Left lung (tissue), 10 donors: Measurements from ENCODE around the gene KIAA2012. TPM values are rescaled to one million over a fixed set of nuclear protein-coding genes. Genes with fewer than 3 reads are reported as not detected.

Source experiments
- ATAC-seq: fragments of 200-7000 bp; cut with Tn5 transposase; one replicate; pipeline ENCODE4 v1.9.1; 2020; ENCODE audit warnings: moderate library complexity
- DNase-seq, 4 donors: peaks; one replicate each; pipeline ENCODE4 v3.0.0-alpha.2; 2013 to 2020
- H3K27ac ChIP-seq, 2 donors: fragments of 200-600 bp; sonication (generic) in 1 of 2; one replicate each; pipeline versions ENCODE4 v1.5.0 to v1.8.0; 2020 to 2021
- H3K27me3 ChIP-seq, 2 donors: fragments of 200-600 bp; sonication (generic) in 1 of 2; one replicate each; pipeline versions ENCODE4 v1.5.0 to v1.8.0; 2020 to 2021
- H3K36me3 ChIP-seq, 2 donors: fragments of 200-600 bp; sonication (generic) in 1 of 2; one replicate each; pipeline versions ENCODE4 v1.5.0 to v1.8.0; 2020 to 2021
- H3K4me1 ChIP-seq, 2 donors: fragments of 200-600 bp; one replicate each; pipeline ENCODE4 v1.8.0; 2021
- H3K4me3 ChIP-seq, 2 donors: fragments of 200-600 bp; sonication (generic) in 1 of 2; one replicate each; pipeline versions ENCODE4 v1.5.0 to v1.8.0; 2020 to 2021; ENCODE audit warnings: mild to moderate bottlenecking in 1 of 2
- H3K9me3 ChIP-seq, 2 donors: fragments of 200-600 bp; sonication (generic) in 1 of 2; one replicate each; pipeline versions ENCODE4 v1.5.0 to v1.8.0; 2020 to 2021
- CTCF ChIP-seq, 2 donors: fragments of 200-600 bp; sonication (generic) in 1 of 2; IDR thresholded peaks; one replicate each; pipeline versions ENCODE4 v1.5.0 to v1.8.0; 2021; ENCODE audit warnings: antibody characterized with exemption in 2 of 2
- intact Hi-C, 2 donors: fragments of 100-400 bp; cut with DNase I; formaldehyde crosslinking; loops; one replicate each; pipeline versions ENCODE4 v1.11.2 to v1.14.2; 2022
- polyA plus RNA-seq, 6 donors: library from polyadenylated mRNA; unstranded; fragments of 120-200 nt; gene quantifications; one replicate each; pipeline ENCODE4 v1.2.1, GENCODE V29; 2013; ENCODE audit not compliant: insufficient read length in 6 of 6
- total RNA-seq, 2 donors: library from RNA; stranded (reverse); fragmentation: NEBNext Ultra II Directional; extraction: Animal tissue kit (Norgen Biotek cat#: 25700); gene quantifications; one replicate each; pipeline ENCODE4 v1.2.1, GENCODE V29; 2021
- donor health status: DM: no; HTN: yes; CAD: no.
- donor health status: DM: no; HTN: no; CAD: no.

Gene KIAA2012
- total and polyA plus RNA-seq, 8 donors, result 0.46 to 2.8 (median 1.5) TPM; not detected in 1

GRCh38 chr2:202203348-202203747 lies 130.3 kb downstream of the KIAA2012 start:
- DNase-seq, result no peak
- Histone ChIP-seq H3K4me1 (no peaks in the 10 kb centered on the region), H3K27ac (no peak overlapping the region), H3K27me3 (no peaks in the 10 kb centered on the region), H3K4me3 (no peak overlapping the region), H3K36me3 (peaks cover 0 to 36% of the 10 kb centered on the region in 2 donors), H3K9me3 (no peaks in the 10 kb centered on the region)
- no peak for ATAC-seq
- no peak for TF ChIP-seq CTCF (IDR thresholded peaks at IDR 0.05)
- intact Hi-C loops, result no loop called here

GRCh38 chr2:202204855-202205254 lies 131.8 kb downstream of the KIAA2012 start:
- Histone ChIP-seq H3K4me1 (no peaks in the 10 kb centered on the region), H3K27me3 (no peaks in the 10 kb centered on the region), H3K36me3 (peaks cover 0 to 51% of the 10 kb centered on the region in 2 donors), H3K27ac (no peak overlapping the region), H3K4me3 (no peak overlapping the region), H3K9me3 (no peaks in the 10 kb centered on the region)
- DNase-seq (no peak), ATAC-seq (no peak)
- TF ChIP-seq CTCF (IDR thresholded peaks at IDR 0.05), result no peak
- intact Hi-C loops, result no loop called here

- H3K4me3 ChIP-seq, result no peak overlapping the region
- H3K27ac ChIP-seq, result no peak overlapping the region
- TF ChIP-seq CTCF (IDR thresholded peaks at IDR 0.05), result no peak
- intact Hi-C loops, result no loop called here
- ATAC-seq, result no peak
- no peaks in the 10 kb centered on the region for H3K27me3 ChIP-seq
- peaks cover 0 to 80% of the 10 kb centered on the region in 2 donors for H3K36me3 ChIP-seq
- no peak for DNase-seq
- no peaks in the 10 kb centered on the region for H3K9me3 ChIP-seq
- no peaks in the 10 kb centered on the region for H3K4me1 ChIP-seq
Measured at GRCh38 chr2:202208526-202208925, 135.5 kb downstream of the KIAA2012 start.

GRCh38 chr2:202215179-202215578 lies 142.1 kb downstream of the KIAA2012 start:
- no peak for TF ChIP-seq CTCF (IDR thresholded peaks at IDR 0.05)
- no peaks in the 10 kb centered on the region for H3K4me1 ChIP-seq
- DNase-seq, result no peak
- intact Hi-C loops, result no loop called here
- no peak overlapping the region for H3K27ac ChIP-seq
- ATAC-seq, result no peak
- no peaks in the 10 kb centered on the region for H3K27me3 ChIP-seq
- H3K36me3 ChIP-seq, result peaks cover 0 to 86% of the 10 kb centered on the region in 2 donors
- no peaks in the 10 kb centered on the region for H3K9me3 ChIP-seq
- H3K4me3 ChIP-seq, result no peak overlapping the region

GRCh38 chr2:202221873-202222272 lies 148.8 kb downstream of the KIAA2012 start:
- ATAC-seq (no peak), DNase-seq (no peak)
- Histone ChIP-seq H3K27me3 (no peaks in the 10 kb centered on the region), H3K4me1 (no peaks in the 10 kb centered on the region), H3K36me3 (peaks cover 0 to 43% of the 10 kb centered on the region in 2 donors), H3K4me3 (no peak overlapping the region), H3K9me3 (no peaks in the 10 kb centered on the region), H3K27ac (no peak overlapping the region)
- intact Hi-C loops, result no loop called here
- no peak for TF ChIP-seq CTCF (IDR thresholded peaks at IDR 0.05)
